ENCODE data around the gene PROX2.

The PROX2 gene

GRCh38 chr14:74879427-74880182 lies 3.7 kb upstream of the PROX2 start:
- ChIA-PET CTCF (interaction anchor here (1.1 to 20.7 kb wide), 7 partner anchors 8 to 209 kb away, joined by 3 to 353 read pairs (median 4); no protein-coding TSS in a partner anchor), POLR2A (interaction anchor here (1.0 kb wide), 1 partner anchor 18 kb away, joined by 3 read pairs; no protein-coding TSS in a partner anchor)
- DNase-seq (ENCODE audit: extremely low spot score), result no peak

GRCh38 chr14:74875204-74875603 lies 741 bp downstream of the PROX2 start:
- DNase-seq (ENCODE audit: extremely low spot score), result no peak
- ChIA-PET CTCF (interaction anchor here (1.3 to 20.7 kb wide), 4 partner anchors 15 to 30 kb away, joined by 5 to 353 read pairs (median 112); no protein-coding TSS in a partner anchor), POLR2A (no interaction called here)
- no peak for TF ChIP-seq CTCF (IDR thresholded peaks at IDR 0.05; ENCODE audit: control extremely low read depth, extremely low read depth, low read depth, missing control alignments)

More at GRCh38 chr14:74879427-74880182, 3.7 kb upstream of the PROX2 start:
- no peak for TF ChIP-seq CTCF (IDR thresholded peaks at IDR 0.05; ENCODE audit: control extremely low read depth, extremely low read depth, low read depth, missing control alignments)

GRCh38 chr14:74871819-74872218 lies 4.1 kb downstream of the PROX2 start:
- TF ChIP-seq CTCF (IDR thresholded peaks at IDR 0.05; ENCODE audit: control extremely low read depth, extremely low read depth, low read depth, missing control alignments), result no peak
- ChIA-PET POLR2A (no interaction called here), CTCF (interaction anchor here (0.6 to 20.7 kb wide), 10 partner anchors 8 to 216 kb away, joined by 3 to 353 read pairs (median 4); no protein-coding TSS in a partner anchor)
- no peak for DNase-seq (ENCODE audit: extremely low spot score)

GRCh38 chr14:74868739-74869138 lies 7.2 kb downstream of the PROX2 start:
- no peak for DNase-seq (ENCODE audit: extremely low spot score)
- TF ChIP-seq CTCF (IDR thresholded peaks at IDR 0.05; ENCODE audit: control extremely low read depth, extremely low read depth, low read depth, missing control alignments), result no peak
- POLR2A ChIA-PET, result no interaction called here
- CTCF ChIA-PET, result interaction anchor here (1.6 to 20.7 kb wide), 7 partner anchors 8 to 220 kb away, joined by 4 to 353 read pairs (median 13); partner anchors contain the start of genes DLST, PROX2 and RPS6KL1

GRCh38 chr14:74867673-74868072 lies 8.3 kb downstream of the PROX2 start:
- CTCF ChIA-PET, result interaction anchor here (1.0 to 20.7 kb wide), 8 partner anchors 8 to 221 kb away, joined by 4 to 353 read pairs (median 10); partner anchors contain the start of genes DLST, PROX2 and RPS6KL1
- POLR2A ChIA-PET, result interaction anchor here (0.7 kb wide), 1 partner anchor 86 kb away, joined by 3 read pairs; no protein-coding TSS in a partner anchor
- TF ChIP-seq CTCF (IDR thresholded peaks at IDR 0.05; ENCODE audit: control extremely low read depth, extremely low read depth, low read depth, missing control alignments), result no peak
- DNase-seq (ENCODE audit: extremely low spot score), result no peak

- no peak for TF ChIP-seq CTCF (IDR thresholded peaks at IDR 0.05; ENCODE audit: control extremely low read depth, extremely low read depth, low read depth, missing control alignments)
- DNase-seq (ENCODE audit: extremely low spot score), result no peak
- ChIA-PET CTCF (interaction anchor here (2.4 to 20.7 kb wide), 5 partner anchors 7 to 222 kb away, joined by 7 to 353 read pairs (median 214); partner anchors contain the start of genes DLST and PROX2), POLR2A (no interaction called here)
Measured at GRCh38 chr14:74866708-74867389, 9.1 kb downstream of the PROX2 start.

Measured in GM10248 (cell line).